Osteocyte (in vitro differentiated cells): ENCODE results near the gene HDAC10. TPM values are rescaled to one million over a fixed set of nuclear protein-coding genes. Genes with fewer than 3 reads are reported as not detected.

Experiments used
- DNase-seq: peaks from one replicate; pipeline ENCODE4 v3.0.0; 2021; ENCODE audit warnings: mixed read lengths; ENCODE audit not compliant: unreplicated experiment; ENCODE audit errors: extremely low spot score
- H3K27ac Mint-ChIP-seq: one replicate; pipeline ENCODE4 v1.8.0; 2021; ENCODE audit warnings: mild to moderate bottlenecking, mixed read lengths; ENCODE audit not compliant: unreplicated experiment
- H3K27me3 Mint-ChIP-seq: one replicate; pipeline ENCODE4 v1.8.0; 2021; ENCODE audit warnings: mixed read lengths; ENCODE audit not compliant: unreplicated experiment
- H3K36me3 Mint-ChIP-seq: one replicate; pipeline ENCODE4 v1.8.0; 2021; ENCODE audit warnings: mixed read lengths; ENCODE audit not compliant: unreplicated experiment
- H3K4me1 Mint-ChIP-seq: one replicate; pipeline ENCODE4 v1.8.0; 2021; ENCODE audit warnings: mixed read lengths; ENCODE audit not compliant: unreplicated experiment
- H3K4me3 Mint-ChIP-seq: one replicate; pipeline ENCODE4 v1.8.0; 2021; ENCODE audit warnings: mild to moderate bottlenecking, moderate library complexity, mixed read lengths; ENCODE audit not compliant: unreplicated experiment
- H3K9me3 Mint-ChIP-seq: one replicate; pipeline ENCODE4 v1.8.0; 2021; ENCODE audit warnings: mixed read lengths; ENCODE audit not compliant: unreplicated experiment
- total RNA-seq: library from RNA; stranded (reverse); gene quantifications from 2 replicates; pipeline ENCODE4 v1.2.1, GENCODE V29; 2021
- TF ChIP-seq, protein P1 (sequence below): fragments of 200-600 bp; sonication (generic); IDR thresholded peaks from 2 replicates; pipeline ENCODE4 v1.5.0; 2021; ENCODE audit warnings: antibody characterized with exemption, mild to moderate bottlenecking, moderate library complexity

The HDAC10 gene
- total RNA-seq, 1 donor from 2014 or later, result 38.3 TPM

DNA sequence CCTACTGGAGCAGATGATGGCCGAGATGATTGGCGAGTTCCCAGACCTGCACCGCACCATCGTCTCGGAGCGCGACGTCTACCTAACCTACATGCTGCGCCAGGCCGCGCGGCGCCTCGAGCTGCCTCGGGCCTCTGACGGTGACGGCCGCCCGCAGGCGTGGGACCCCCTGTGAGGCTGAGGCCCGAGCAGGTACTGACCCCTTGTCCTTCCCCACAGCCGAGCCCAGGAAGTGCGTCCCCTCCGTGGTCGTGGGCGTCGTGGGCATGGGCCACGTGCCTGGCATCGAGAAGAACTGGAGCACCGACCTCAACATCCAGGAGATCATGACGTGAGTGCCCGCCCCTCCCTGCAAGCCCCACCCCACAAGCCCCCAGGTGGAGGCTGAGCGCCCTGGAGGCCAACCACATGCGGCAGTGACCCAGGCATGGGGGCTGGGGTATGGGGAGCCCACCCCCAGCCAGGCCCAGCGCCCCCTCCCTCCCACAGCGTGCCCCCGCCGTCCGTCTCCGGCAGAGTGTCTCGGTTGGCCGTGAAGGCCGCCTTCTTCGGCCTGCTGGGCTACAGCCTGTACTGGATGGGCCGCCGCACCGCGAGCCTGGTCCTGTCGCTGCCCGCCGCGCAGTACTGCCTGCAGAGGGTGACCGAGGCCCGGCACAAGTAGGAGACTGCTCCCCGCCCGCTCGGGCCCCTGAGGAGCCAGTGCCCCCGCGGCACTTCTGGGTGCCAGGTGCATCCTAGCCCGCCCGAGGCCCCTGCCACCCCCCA is 53.0 kb downstream of the HDAC10 start:
- TF ChIP-seq, protein P1, sequence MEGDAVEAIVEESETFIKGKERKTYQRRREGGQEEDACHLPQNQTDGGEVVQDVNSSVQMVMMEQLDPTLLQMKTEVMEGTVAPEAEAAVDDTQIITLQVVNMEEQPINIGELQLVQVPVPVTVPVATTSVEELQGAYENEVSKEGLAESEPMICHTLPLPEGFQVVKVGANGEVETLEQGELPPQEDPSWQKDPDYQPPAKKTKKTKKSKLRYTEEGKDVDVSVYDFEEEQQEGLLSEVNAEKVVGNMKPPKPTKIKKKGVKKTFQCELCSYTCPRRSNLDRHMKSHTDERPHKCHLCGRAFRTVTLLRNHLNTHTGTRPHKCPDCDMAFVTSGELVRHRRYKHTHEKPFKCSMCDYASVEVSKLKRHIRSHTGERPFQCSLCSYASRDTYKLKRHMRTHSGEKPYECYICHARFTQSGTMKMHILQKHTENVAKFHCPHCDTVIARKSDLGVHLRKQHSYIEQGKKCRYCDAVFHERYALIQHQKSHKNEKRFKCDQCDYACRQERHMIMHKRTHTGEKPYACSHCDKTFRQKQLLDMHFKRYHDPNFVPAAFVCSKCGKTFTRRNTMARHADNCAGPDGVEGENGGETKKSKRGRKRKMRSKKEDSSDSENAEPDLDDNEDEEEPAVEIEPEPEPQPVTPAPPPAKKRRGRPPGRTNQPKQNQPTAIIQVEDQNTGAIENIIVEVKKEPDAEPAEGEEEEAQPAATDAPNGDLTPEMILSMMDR, result no peak
- H3K4me1 Mint-ChIP-seq, result peaks cover 15% of the 10 kb centered on the region
- no peak overlapping the region for H3K27ac Mint-ChIP-seq
- H3K4me3 Mint-ChIP-seq, result no peak overlapping the region
- H3K9me3 Mint-ChIP-seq, result no peaks in the 10 kb centered on the region
- no peaks in the 10 kb centered on the region for H3K27me3 Mint-ChIP-seq
- no peaks in the 10 kb centered on the region for H3K36me3 Mint-ChIP-seq
- no peak for DNase-seq

DNA sequence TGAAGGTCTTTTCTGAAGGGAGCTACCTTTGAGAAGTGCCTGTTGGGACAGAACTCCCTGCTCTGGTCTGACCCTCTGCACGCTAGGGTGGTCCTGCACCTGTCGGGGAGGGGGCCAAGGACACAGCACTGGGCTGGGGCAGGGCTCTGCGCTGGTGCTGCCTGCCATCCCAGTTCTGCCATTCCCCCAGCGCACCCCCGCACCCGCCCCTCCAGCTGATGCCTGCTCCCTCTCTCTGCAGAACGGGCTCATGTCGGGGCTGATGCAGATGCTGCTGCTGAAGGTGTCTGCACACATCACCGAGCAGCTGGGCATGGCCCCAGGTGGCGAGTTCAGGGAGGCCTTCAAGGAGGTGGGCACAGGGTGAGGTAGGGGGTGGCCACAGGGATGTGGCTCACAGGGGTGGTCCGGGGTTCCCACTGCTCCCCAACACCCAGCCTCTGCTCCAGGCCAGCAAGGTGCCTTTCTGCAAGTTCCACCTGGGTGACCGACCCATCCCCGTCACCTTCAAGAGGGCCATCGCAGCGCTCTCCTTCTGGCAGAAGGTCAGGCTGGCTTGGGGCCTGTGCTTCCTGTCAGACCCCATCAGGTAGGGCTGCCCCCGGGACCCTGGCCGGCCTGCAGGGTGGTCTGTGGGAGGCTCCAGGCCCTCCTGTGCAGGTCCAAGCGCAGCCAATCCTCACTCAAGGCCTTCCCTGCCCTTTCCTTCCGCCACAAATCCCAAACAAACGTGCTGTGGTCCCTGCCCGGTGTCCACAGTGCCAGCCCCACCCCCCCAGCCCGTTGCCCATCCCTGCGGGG is 53.9 kb downstream of the HDAC10 start:
- no peaks in the 10 kb centered on the region for H3K9me3 Mint-ChIP-seq
- peaks cover 12% of the 10 kb centered on the region for H3K4me1 Mint-ChIP-seq
- TF ChIP-seq, protein P1, result no peak
- no peaks in the 10 kb centered on the region for H3K36me3 Mint-ChIP-seq
- H3K4me3 Mint-ChIP-seq, result no peak overlapping the region
- DNase-seq, result no peak
- no peak overlapping the region for H3K27ac Mint-ChIP-seq
- no peaks in the 10 kb centered on the region for H3K27me3 Mint-ChIP-seq

DNA sequence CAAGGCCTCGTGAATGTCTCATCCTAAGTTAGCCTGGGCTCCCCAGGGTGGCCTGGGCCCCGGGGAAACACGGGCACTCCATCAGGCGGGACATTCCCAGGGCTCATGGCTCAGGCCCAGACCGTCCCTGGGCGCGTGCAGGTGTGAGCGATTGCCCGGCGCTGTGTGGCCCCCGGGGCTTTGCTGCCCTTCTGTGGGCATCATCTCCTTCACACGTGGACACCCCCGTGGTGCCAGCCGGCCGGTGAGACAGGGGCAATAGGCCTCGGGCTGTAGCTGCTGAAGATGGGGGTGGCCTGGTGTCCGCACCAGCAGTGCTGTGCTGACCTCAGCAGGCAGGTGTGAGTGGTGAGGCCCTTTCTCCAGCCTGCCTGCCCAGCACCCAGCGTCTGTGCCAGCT is 54.8 kb downstream of the HDAC10 start:
- Mint-ChIP-seq H3K9me3 (no peaks in the 10 kb centered on the region), H3K36me3 (no peaks in the 10 kb centered on the region), H3K4me1 (peaks cover 11% of the 10 kb centered on the region), H3K27me3 (no peaks in the 10 kb centered on the region), H3K4me3 (no peak overlapping the region), H3K27ac (no peak overlapping the region)
- TF ChIP-seq, protein P1, result no peak
- no peak for DNase-seq

Other genes with a start within 250 kb of the HDAC10 start
- gene IL17REL, start 238.5 kb downstream of the HDAC10 start, total RNA-seq, result not detected in 2 replicates
- gene TTLL8, start 193.0 kb downstream of the HDAC10 start, total RNA-seq, result not detected in 2 replicates
- not detected in 2 replicates for gene MLC1, start 165.8 kb downstream of the HDAC10 start, total RNA-seq
- 0.97 and 1.4 TPM in 2 replicates for gene MOV10L1, start 161.3 kb downstream of the HDAC10 start, total RNA-seq
- 1.5 and 1.6 TPM in 2 replicates for gene PANX2, start 80.5 kb downstream of the HDAC10 start, total RNA-seq
- gene TRABD, start 65.4 kb downstream of the HDAC10 start, total RNA-seq, result 24.3 and 25.9 TPM in 2 replicates
- 23.9 and 25.0 TPM in 2 replicates for gene SELENOO, start 50.3 kb downstream of the HDAC10 start, total RNA-seq
- 52.5 and 55.7 TPM in 2 replicates for gene TUBGCP6, start 6.2 kb downstream of the HDAC10 start, total RNA-seq
- gene MAPK12, start 10.4 kb upstream of the HDAC10 start, total RNA-seq, result 24.8 and 27.3 TPM in 2 replicates
- gene MAPK11, start 19.1 kb upstream of the HDAC10 start, total RNA-seq, result 6.4 and 6.9 TPM in 2 replicates
- gene PLXNB2, start 56.4 kb upstream of the HDAC10 start, total RNA-seq, result 347 and 362 TPM in 2 replicates
- 10.4 and 10.8 TPM in 2 replicates for gene DENND6B, start 75.7 kb upstream of the HDAC10 start, total RNA-seq
- gene PPP6R2, start 92.1 kb upstream of the HDAC10 start, total RNA-seq, result 62.4 and 62.6 TPM in 2 replicates
- 96.5 and 110 TPM in 2 replicates for gene SBF1, start 223.8 kb upstream of the HDAC10 start, total RNA-seq
- 20.6 and 21.1 TPM in 2 replicates for gene ADM2, start 230.3 kb upstream of the HDAC10 start, total RNA-seq
- 0.76 and 1.5 TPM in 2 replicates for gene MIOX, start 235.6 kb upstream of the HDAC10 start, total RNA-seq